Effector CD4-positive, alpha-beta T cell (primary cell): ENCODE measurements around the gene VWC2. TPM values are rescaled to one million over a fixed set of nuclear protein-coding genes. Genes with fewer than 3 reads are reported as not detected.

ENCODE experiments used
- DNase-seq: peaks from one replicate; pipeline ENCODE4 v3.0.0-alpha.2; 2020
- total RNA-seq: gene quantifications from one replicate; lab custom pipeline; 2026; lab: John Stamatoyannopoulos, UW

Gene VWC2
- total RNA-seq, result not detected

GRCh38 chr7:49773218-49773935 is at the start of gene VWC2:
Gene VWC2, plus strand, starts transcription at chr7:49773638. Its CDS starts 1,798 bp downstream, at chr7:49775436.
- no peak for DNase-seq

- DNase-seq, result no peak
Observed at GRCh38 chr7:49724071-49724470, 49.4 kb upstream of the VWC2 start.

- no peak for DNase-seq
Observed at GRCh38 chr7:49731836-49732235, 41.6 kb upstream of the VWC2 start.

- no peak for DNase-seq
Observed at GRCh38 chr7:49762666-49763065, 10.8 kb upstream of the VWC2 start.

- no peak for DNase-seq
Observed at GRCh38 chr7:49763791-49764190, 9.6 kb upstream of the VWC2 start.

GRCh38 chr7:49766966-49767365 is 6.5 kb upstream of the VWC2 start:
- DNase-seq, result no peak

GRCh38 chr7:49767719-49768118 is 5.7 kb upstream of the VWC2 start:
- DNase-seq, result no peak

- no peak for DNase-seq
Observed at GRCh38 chr7:49768254-49768653, 5.2 kb upstream of the VWC2 start.

- no peak for DNase-seq
Observed at GRCh38 chr7:49768835-49769234, 4.6 kb upstream of the VWC2 start.

- no peak for DNase-seq
Observed at GRCh38 chr7:49769285-49769857, 4.1 kb upstream of the VWC2 start.

- no peak for DNase-seq
Observed at GRCh38 chr7:49770838-49771237, 2.6 kb upstream of the VWC2 start.

GRCh38 chr7:49771427-49772176 is 1.8 kb upstream of the VWC2 start:
- DNase-seq, result no peak

GRCh38 chr7:49772916-49773217 is 571 bp upstream of the VWC2 start:
- no peak for DNase-seq

GRCh38 chr7:49773936-49774458 is 559 bp downstream of the VWC2 start:
- no peak for DNase-seq

- DNase-seq, result no peak
Observed at GRCh38 chr7:49774459-49775064, 1.1 kb downstream of the VWC2 start.

- DNase-seq, result no peak
Observed at GRCh38 chr7:49775065-49775948, 1.9 kb downstream of the VWC2 start.

GRCh38 chr7:49775949-49776443 is 2.6 kb downstream of the VWC2 start:
- no peak for DNase-seq

GRCh38 chr7:49776994-49777393 is 3.6 kb downstream of the VWC2 start:
- no peak for DNase-seq

GRCh38 chr7:49778731-49779270 is 5.4 kb downstream of the VWC2 start:
- DNase-seq, result no peak

- DNase-seq, result no peak
Observed at GRCh38 chr7:49780953-49781352, 7.5 kb downstream of the VWC2 start.

GRCh38 chr7:49781996-49782395 is 8.6 kb downstream of the VWC2 start:
- DNase-seq, result no peak

GRCh38 chr7:49783446-49783845 is 10.0 kb downstream of the VWC2 start:
- no peak for DNase-seq
